Mesenchymal stem cell (in vitro differentiated cells and primary cell): Measurements from ENCODE around the gene RBBP6.
A peak's percentile ranks its signal among the peaks of the same experiment; 100 is the strongest.

Experiments used
- DNase-seq: peaks from one replicate; pipeline ENCODE4 v3.0.0-alpha.2; 2013
- H2AFZ ChIP-seq: one replicate; pipeline ENCODE4 v1.6.1; 2013; ENCODE audit warnings: low read depth, mild to moderate bottlenecking, control low read depth, inconsistent platforms, low read length, moderate library complexity
- H2AK5ac ChIP-seq: 2 replicates; pipeline ENCODE4 v1.6.1; 2013; ENCODE audit warnings: low read length, moderate library complexity, mild to moderate bottlenecking, inconsistent platforms; ENCODE audit not compliant: severe bottlenecking
- H2BK120ac ChIP-seq: one replicate; pipeline ENCODE4 v1.6.1; 2013; ENCODE audit warnings: low read depth, mild to moderate bottlenecking, inconsistent platforms, low read length, moderate library complexity
- H2BK12ac ChIP-seq, 2 experiments: one replicate each; pipeline ENCODE4 v1.6.1; 2013; ENCODE audit warnings: inconsistent platforms in 2 of 2, low read length in 2 of 2, mild to moderate bottlenecking in 2 of 2, moderate library complexity in 2 of 2, control low read depth in 1 of 2
- H2BK15ac ChIP-seq: one replicate; pipeline ENCODE4 v1.6.1; 2013; ENCODE audit warnings: mild to moderate bottlenecking, low read depth, inconsistent platforms; ENCODE audit not compliant: poor library complexity, severe bottlenecking
- H2BK5ac ChIP-seq: 2 replicates; pipeline ENCODE4 v1.6.1; 2013; ENCODE audit warnings: low read depth, mild to moderate bottlenecking, low read length, control low read depth, inconsistent platforms; ENCODE audit not compliant: poor library complexity, severe bottlenecking
- H3K14ac ChIP-seq, 2 experiments: one replicate each; pipeline ENCODE4 v1.6.1; 2013; ENCODE audit warnings: inconsistent platforms in 2 of 2, low read length in 2 of 2, control low read depth in 1 of 2, mild to moderate bottlenecking in 1 of 2, moderate library complexity in 1 of 2
- H3K18ac ChIP-seq, 2 experiments: one replicate each; pipeline ENCODE4 v1.6.1; 2013; ENCODE audit warnings: inconsistent platforms in 2 of 2, low read length in 2 of 2, control low read depth in 1 of 2, low read depth in 1 of 2, mild to moderate bottlenecking in 1 of 2
- H3K23ac ChIP-seq, 2 experiments: one replicate each; pipeline ENCODE4 v1.6.1; 2013; ENCODE audit warnings: inconsistent platforms in 2 of 2, low read length in 2 of 2, mild to moderate bottlenecking in 2 of 2, moderate library complexity in 2 of 2, control low read depth in 1 of 2
- H3K27ac ChIP-seq: 2 replicates; pipeline ENCODE4 v1.5.1; 2013; ENCODE audit warnings: mild to moderate bottlenecking, moderate library complexity, low read length, control low read depth, inconsistent platforms; ENCODE audit not compliant: poor library complexity, severe bottlenecking
- H3K27me3 ChIP-seq, 2 experiments: 2 replicates each; pipeline versions ENCODE4 v1.6.1 to v1.7.0; 2013; ENCODE audit warnings: low read length in 2 of 2, mild to moderate bottlenecking in 2 of 2, moderate library complexity in 2 of 2, control low read depth in 1 of 2, inconsistent platforms in 1 of 2; ENCODE audit not compliant: control insufficient read depth in 1 of 2, insufficient read depth in 1 of 2
- H3K36me3 ChIP-seq, 2 experiments: 2 replicates each; pipeline versions ENCODE4 v1.6.1 to v1.7.0; 2013; ENCODE audit warnings: low read length in 2 of 2, control low read depth in 1 of 2, inconsistent platforms in 1 of 2, low read depth in 1 of 2, mild to moderate bottlenecking in 1 of 2; ENCODE audit not compliant: insufficient read depth in 2 of 2, control insufficient read depth in 1 of 2
- H3K4ac ChIP-seq, 2 experiments: one replicate each; pipeline ENCODE4 v1.6.1; 2013; ENCODE audit warnings: inconsistent platforms in 2 of 2, low read length in 2 of 2, mild to moderate bottlenecking in 2 of 2, moderate library complexity in 2 of 2, control low read depth in 1 of 2, low read depth in 1 of 2
- H3K4me1 ChIP-seq: 2 replicates; pipeline ENCODE4 v1.6.1; 2013; ENCODE audit warnings: low read depth, low read length, control low read depth; ENCODE audit not compliant: control insufficient read depth, insufficient read depth
- H3K4me2 ChIP-seq: 2 replicates; pipeline ENCODE4 v1.6.1; 2013; ENCODE audit warnings: low read length, mild to moderate bottlenecking, inconsistent platforms; ENCODE audit not compliant: poor library complexity, severe bottlenecking
- H3K4me3 ChIP-seq, 2 experiments: 2 replicates each; pipeline versions ENCODE4 v1.5.1 to v1.7.0; 2013; ENCODE audit warnings: low read length in 2 of 2, mild to moderate bottlenecking in 2 of 2, control low read depth in 1 of 2, low read depth in 1 of 2; ENCODE audit not compliant: insufficient read depth in 1 of 2
- H3K79me1 ChIP-seq: replicated peaks from 2 replicates; pipeline ENCODE4 v1.6.1; 2013; ENCODE audit warnings: mild to moderate bottlenecking, control low read depth, low read length, inconsistent platforms; ENCODE audit not compliant: poor library complexity, severe bottlenecking
- H3K9ac ChIP-seq: 2 replicates; pipeline ENCODE4 v1.7.0; 2013; ENCODE audit warnings: mild to moderate bottlenecking, low read length, moderate library complexity
- H3K9me3 ChIP-seq: 2 replicates; pipeline ENCODE4 v1.7.0; 2013; ENCODE audit warnings: mild to moderate bottlenecking, low read length; ENCODE audit not compliant: control insufficient read depth
- H4K8ac ChIP-seq: one replicate; pipeline ENCODE4 v1.6.1; 2013; ENCODE audit warnings: inconsistent platforms, mild to moderate bottlenecking, low read length, moderate library complexity
- H4K91ac ChIP-seq: one replicate; pipeline ENCODE4 v1.6.1; 2013; ENCODE audit warnings: mild to moderate bottlenecking, low read length, inconsistent platforms
- WGBS: methylation state at CpG from one replicate; pipeline ENCODE4 v1.1.7; 2013; ENCODE audit warnings: mixed read lengths; 5-methylcytosine and 5-hydroxymethylcytosine counted together

Gene RBBP6

DNA sequence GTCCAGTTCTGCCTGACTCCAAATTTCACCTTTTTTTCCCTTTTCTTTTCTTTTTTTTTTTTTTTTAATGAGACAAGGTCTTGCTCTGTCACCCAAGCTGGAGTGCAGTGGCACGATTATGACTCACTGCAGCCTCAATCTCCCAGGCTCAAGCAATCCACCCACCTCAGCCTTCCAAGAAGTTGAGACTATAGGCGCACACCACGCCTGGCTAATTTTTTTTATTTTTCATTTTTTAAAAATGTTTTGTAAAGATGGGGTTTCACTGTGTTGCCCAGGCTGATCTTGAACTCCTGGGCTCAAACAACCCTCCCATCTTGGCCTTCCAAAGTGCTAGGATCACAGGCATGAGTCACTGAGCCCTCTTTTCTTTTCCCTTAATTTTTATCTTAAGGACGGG is 33.4 kb upstream of the RBBP6 start:
- Histone ChIP-seq H3K9me3 (no peaks in the 10 kb centered on the region), H3K4me2 (no peak overlapping the region), H3K9ac (no peak overlapping the region), H3K4ac (no peak overlapping the region), H3K27ac (no peak overlapping the region), H3K23ac (no peak overlapping the region), H2BK15ac (no peak overlapping the region), H4K91ac (no peak overlapping the region), H3K14ac (no peak overlapping the region), H3K4me3 (no peak overlapping the region), H2AK5ac (no peak overlapping the region), H3K79me1 (no peaks in the 10 kb centered on the region), H2AFZ (no peak overlapping the region), H2BK120ac (no peak overlapping the region), H2BK12ac (no peak overlapping the region), H3K18ac (no peak overlapping the region), H3K4me1 (no peaks in the 10 kb centered on the region), H3K36me3 (no peaks in the 10 kb centered on the region), H2BK5ac (no peak overlapping the region), H3K27me3 (peaks cover 11 to 22% of the 10 kb centered on the region in 2 experiments), H4K8ac (no peak overlapping the region)
- DNase-seq = no peak
- WGBS = 92% methylated on average over 2 of the region's 4 CpGs

DNA sequence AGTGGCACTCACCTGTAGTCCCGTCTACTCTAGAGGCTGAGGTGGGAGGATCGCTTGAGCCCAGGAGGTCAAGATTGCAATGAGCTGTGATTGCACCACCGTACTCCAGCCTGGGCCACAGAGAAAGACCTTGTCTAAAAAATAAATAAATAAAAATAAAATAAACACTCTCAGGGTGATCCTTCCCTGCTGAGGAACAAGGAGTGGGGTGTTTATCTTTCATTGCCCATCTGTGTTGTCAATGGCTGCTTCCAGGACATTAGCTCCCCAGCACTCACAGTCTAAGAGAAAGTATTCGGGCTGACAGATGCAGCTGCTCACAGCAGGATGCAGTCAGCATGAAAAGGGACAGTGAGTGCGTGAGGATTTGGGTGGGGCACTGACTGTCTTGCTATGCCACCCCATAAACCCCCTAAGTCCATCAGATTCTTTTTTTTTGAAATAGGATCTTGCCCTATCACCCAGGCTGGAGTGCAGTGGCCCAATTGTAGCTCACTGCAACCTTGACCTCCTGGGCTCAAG is 31.3 kb upstream of the RBBP6 start:
- 89% methylated on average over 4 of the region's 5 CpGs for WGBS

DNA sequence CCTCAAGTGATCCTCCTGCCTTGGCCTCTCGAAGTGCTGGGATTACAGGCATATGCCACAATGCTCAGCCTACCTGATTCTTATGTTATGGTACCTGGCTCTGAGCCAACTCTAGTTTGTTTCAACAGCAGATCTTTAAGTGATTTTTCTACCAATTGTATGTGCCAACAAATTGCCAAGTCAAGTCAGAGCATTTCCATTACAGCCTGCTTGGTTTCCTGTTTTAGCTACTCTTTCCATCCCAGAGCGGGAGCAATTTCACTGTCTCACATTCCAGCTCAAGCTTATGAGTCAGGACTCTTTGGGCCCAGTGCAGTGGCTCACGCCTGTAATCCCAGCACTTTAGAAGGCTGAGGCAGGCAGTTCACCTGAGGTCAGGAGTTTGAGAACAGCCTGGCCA is 30.8 kb upstream of the RBBP6 start:
- no peaks in the 10 kb centered on the region for H3K4me1 ChIP-seq
- H3K79me1 ChIP-seq = no peaks in the 10 kb centered on the region
- no peak overlapping the region for H2BK5ac ChIP-seq
- no peak overlapping the region for H2BK15ac ChIP-seq
- WGBS = 60% methylated on average over 3 of the region's 3 CpGs
- H2BK12ac ChIP-seq = no peak overlapping the region
- no peaks in the 10 kb centered on the region for H3K36me3 ChIP-seq
- no peak overlapping the region for H2AK5ac ChIP-seq
- H3K9ac ChIP-seq = no peak overlapping the region
- no peak overlapping the region for H2BK120ac ChIP-seq
- no peak overlapping the region for H3K18ac ChIP-seq
- H4K91ac ChIP-seq = no peak overlapping the region
- no peaks in the 10 kb centered on the region for H3K9me3 ChIP-seq
- H3K4me3 ChIP-seq = no peak overlapping the region
- DNase-seq = peak; percentile 75
- no peak overlapping the region for H3K27ac ChIP-seq
- H3K4ac ChIP-seq = no peak overlapping the region
- H3K14ac ChIP-seq = no peak overlapping the region
- H3K23ac ChIP-seq = no peak overlapping the region
- no peak overlapping the region for H3K4me2 ChIP-seq
- H4K8ac ChIP-seq = no peak overlapping the region
- H3K27me3 ChIP-seq = peaks cover 10 to 12% of the 10 kb centered on the region in 2 experiments
- no peak overlapping the region for H2AFZ ChIP-seq

More for the DNA sequence above, 31.3 kb upstream of the RBBP6 start:
- Histone ChIP-seq H3K4me2 (no peak overlapping the region), H4K8ac (no peak overlapping the region), H2BK5ac (no peak overlapping the region), H3K9ac (no peak overlapping the region), H2BK15ac (no peak overlapping the region), H3K18ac (no peak overlapping the region), H2AFZ (no peak overlapping the region), H3K23ac (no peak overlapping the region), H3K14ac (no peak overlapping the region), H2BK120ac (no peak overlapping the region), H2AK5ac (no peak overlapping the region), H3K27me3 (peaks cover 14 to 17% of the 10 kb centered on the region in 2 experiments), H3K9me3 (no peaks in the 10 kb centered on the region), H3K27ac (no peak overlapping the region), H3K79me1 (no peaks in the 10 kb centered on the region), H3K4me1 (no peaks in the 10 kb centered on the region), H3K4ac (no peak overlapping the region), H2BK12ac (no peak overlapping the region), H3K36me3 (no peaks in the 10 kb centered on the region), H4K91ac (no peak overlapping the region), H3K4me3 (no peak overlapping the region)
- peak; percentile 9 for DNase-seq

DNA sequence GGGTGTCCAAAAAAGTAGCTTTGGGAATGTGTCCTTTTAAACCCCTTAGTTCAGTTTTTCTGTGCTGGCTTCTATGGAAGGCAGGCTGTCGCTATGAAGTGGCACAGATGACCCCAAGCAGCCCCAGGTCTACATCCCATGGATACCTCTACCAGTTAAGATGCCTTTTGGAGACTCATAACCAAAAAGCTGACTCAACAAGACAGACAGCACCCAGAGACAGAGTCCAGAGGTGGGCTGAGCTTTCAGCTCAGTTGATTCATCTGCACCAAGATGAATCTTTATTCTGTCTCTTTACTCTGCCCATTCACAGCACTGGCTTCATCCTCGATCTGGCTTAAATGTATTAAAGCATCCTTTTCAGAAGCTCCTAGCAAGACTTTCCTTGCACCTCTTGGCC is 29.8 kb upstream of the RBBP6 start:
- DNase-seq = no peak
- no peak overlapping the region for H2BK15ac ChIP-seq
- H3K27me3 ChIP-seq = peaks cover 7 to 10% of the 10 kb centered on the region in 2 experiments
- H3K27ac ChIP-seq = no peak overlapping the region
- H4K8ac ChIP-seq = no peak overlapping the region
- H3K4ac ChIP-seq = no peak overlapping the region
- H3K4me2 ChIP-seq = no peak overlapping the region
- 84% methylated on average over 2 of the region's 2 CpGs for WGBS
- H3K36me3 ChIP-seq = no peaks in the 10 kb centered on the region
- no peaks in the 10 kb centered on the region for H3K9me3 ChIP-seq
- no peak overlapping the region for H2BK5ac ChIP-seq
- no peak overlapping the region for H3K9ac ChIP-seq
- H3K18ac ChIP-seq = no peak overlapping the region
- no peak overlapping the region for H2BK120ac ChIP-seq
- H3K79me1 ChIP-seq = no peaks in the 10 kb centered on the region
- no peak overlapping the region for H2BK12ac ChIP-seq
- H2AK5ac ChIP-seq = no peak overlapping the region
- H3K4me3 ChIP-seq = no peak overlapping the region
- no peak overlapping the region for H4K91ac ChIP-seq
- no peak overlapping the region for H3K14ac ChIP-seq
- no peaks in the 10 kb centered on the region for H3K4me1 ChIP-seq
- no peak overlapping the region for H3K23ac ChIP-seq
- no peak overlapping the region for H2AFZ ChIP-seq
